ENCODE results near the gene ERGIC1. TPM values are rescaled to one million over a fixed set of nuclear protein-coding genes. Genes with fewer than 3 reads are reported as not detected.

ERGIC1 gene
- total and polyA plus RNA-seq, 8 donors, result 116 to 229 (median 125) TPM

DNA sequence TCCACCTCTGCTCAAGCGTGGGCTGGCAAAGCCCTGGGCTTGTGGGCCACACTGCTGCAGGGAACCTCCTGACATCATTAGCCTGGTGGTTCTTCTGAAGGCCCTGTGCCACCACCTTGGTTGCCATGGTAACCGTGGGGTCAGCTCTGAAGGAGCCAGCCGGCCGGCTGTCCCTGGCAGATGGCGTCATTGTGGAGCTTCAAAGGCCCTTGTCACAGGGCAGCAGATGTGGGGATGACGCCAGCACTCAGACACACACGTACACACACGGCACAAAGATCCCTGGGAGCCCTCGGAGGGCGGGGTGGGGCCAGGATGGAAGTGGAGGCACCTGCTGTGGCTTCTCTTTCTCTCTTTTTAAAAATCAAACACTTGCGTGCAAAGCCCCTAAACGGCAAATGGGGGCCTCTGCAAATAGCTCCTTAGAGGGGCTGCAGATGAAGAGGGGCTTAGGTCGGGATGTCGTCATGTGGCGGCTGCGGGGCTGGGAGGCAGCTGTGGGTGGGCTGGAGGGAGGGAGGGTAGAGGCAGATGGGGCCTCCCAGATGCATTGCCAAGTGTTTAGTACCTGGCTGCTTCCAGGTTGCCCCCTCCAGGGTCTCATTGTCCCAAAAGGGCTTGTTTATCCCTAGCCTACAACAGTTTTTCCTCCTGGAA lies 105.7 kb downstream of the ERGIC1 start:
- Histone ChIP-seq H3K4me3 (no peak overlapping the region), H3K9me3 (no peaks in the 10 kb centered on the region), H3K27ac (no peak overlapping the region), H3K36me3 (peaks cover 0 to 92% of the 10 kb centered on the region in 2 donors), H3K27me3 (no peaks in the 10 kb centered on the region), H3K4me1 (no peaks in the 10 kb centered on the region)
- TF ChIP-seq, protein P1, sequence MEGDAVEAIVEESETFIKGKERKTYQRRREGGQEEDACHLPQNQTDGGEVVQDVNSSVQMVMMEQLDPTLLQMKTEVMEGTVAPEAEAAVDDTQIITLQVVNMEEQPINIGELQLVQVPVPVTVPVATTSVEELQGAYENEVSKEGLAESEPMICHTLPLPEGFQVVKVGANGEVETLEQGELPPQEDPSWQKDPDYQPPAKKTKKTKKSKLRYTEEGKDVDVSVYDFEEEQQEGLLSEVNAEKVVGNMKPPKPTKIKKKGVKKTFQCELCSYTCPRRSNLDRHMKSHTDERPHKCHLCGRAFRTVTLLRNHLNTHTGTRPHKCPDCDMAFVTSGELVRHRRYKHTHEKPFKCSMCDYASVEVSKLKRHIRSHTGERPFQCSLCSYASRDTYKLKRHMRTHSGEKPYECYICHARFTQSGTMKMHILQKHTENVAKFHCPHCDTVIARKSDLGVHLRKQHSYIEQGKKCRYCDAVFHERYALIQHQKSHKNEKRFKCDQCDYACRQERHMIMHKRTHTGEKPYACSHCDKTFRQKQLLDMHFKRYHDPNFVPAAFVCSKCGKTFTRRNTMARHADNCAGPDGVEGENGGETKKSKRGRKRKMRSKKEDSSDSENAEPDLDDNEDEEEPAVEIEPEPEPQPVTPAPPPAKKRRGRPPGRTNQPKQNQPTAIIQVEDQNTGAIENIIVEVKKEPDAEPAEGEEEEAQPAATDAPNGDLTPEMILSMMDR (IDR thresholded peaks at IDR 0.05), result no peak
- DNase-seq (peak in 1 of 4 donors; percentile 44), ATAC-seq (no peak)
- intact Hi-C loops (cut with DNase I), result loop anchor here (10.0 kb wide), 2 partner anchors 225 to 465 kb away; no protein-coding TSS in a partner anchor

GRCh38 chr5:172940268-172941066 lies 106.4 kb downstream of the ERGIC1 start:
- Histone ChIP-seq H3K4me3 (no peak overlapping the region), H3K4me1 (no peaks in the 10 kb centered on the region), H3K36me3 (peaks cover 0 to 86% of the 10 kb centered on the region in 2 donors), H3K27ac (no peak overlapping the region), H3K27me3 (no peaks in the 10 kb centered on the region), H3K9me3 (no peaks in the 10 kb centered on the region)
- ATAC-seq (peak; percentile 90), DNase-seq (peak in 1 of 4 donors; percentile 66)
- intact Hi-C loops (cut with DNase I), result loop anchor here in 1 of 2 donors (10.0 kb wide), 1 partner anchor 226 kb away; no protein-coding TSS in a partner anchor
- TF ChIP-seq, protein P1 (IDR thresholded peaks at IDR 0.05), result no peak

DNA sequence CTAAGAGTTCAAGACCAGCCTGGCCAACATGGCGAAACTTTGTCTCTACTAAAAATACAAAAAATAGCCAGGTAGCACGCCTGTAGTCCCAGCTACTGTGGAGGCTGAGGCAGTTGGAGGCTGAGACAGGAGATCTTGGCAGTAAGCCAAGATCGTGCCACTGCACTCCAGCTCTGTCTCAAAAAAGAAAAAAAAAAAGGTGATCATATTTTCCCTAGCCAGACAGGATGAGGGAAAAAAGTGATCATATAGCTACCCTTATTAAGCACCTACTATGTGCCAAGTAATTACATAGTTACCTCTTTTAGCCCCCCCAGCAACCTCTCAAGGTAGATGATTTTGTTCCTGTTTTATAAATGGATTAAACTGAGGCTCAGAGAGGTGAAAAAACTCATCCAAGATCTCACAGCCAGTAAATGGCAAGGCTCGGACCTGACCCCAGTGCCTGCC lies 107.0 kb downstream of the ERGIC1 start:
- TF ChIP-seq, protein P1 (IDR thresholded peaks at IDR 0.05), result no peak
- peak overlapping the region in 1 of 2 donors; percentile 8 for H3K27ac ChIP-seq
- intact Hi-C loops (cut with DNase I), result loop anchor here in 1 of 2 donors (10.0 kb wide), 1 partner anchor 226 kb away; no protein-coding TSS in a partner anchor
- H3K9me3 ChIP-seq, result no peaks in the 10 kb centered on the region
- no peak overlapping the region for H3K4me3 ChIP-seq
- no peaks in the 10 kb centered on the region for H3K27me3 ChIP-seq
- H3K36me3 ChIP-seq, result peaks cover 0 to 86% of the 10 kb centered on the region in 2 donors
- ATAC-seq (peak; percentile 11), DNase-seq (no peak)
- no peaks in the 10 kb centered on the region for H3K4me1 ChIP-seq

GRCh38 chr5:172942556-172942955 lies 108.5 kb downstream of the ERGIC1 start:
- intact Hi-C loops (cut with DNase I), result loop anchor here in 1 of 2 donors (10.0 kb wide), 1 partner anchor 228 kb away; no protein-coding TSS in a partner anchor
- peaks cover 0 to 85% of the 10 kb centered on the region in 2 donors for H3K36me3 ChIP-seq
- TF ChIP-seq, protein P1 (IDR thresholded peaks at IDR 0.05), result no peak

More at GRCh38 chr5:172942556-172942955, 108.5 kb downstream of the ERGIC1 start:
- Histone ChIP-seq H3K4me3 (no peak overlapping the region), H3K27me3 (no peaks in the 10 kb centered on the region), H3K27ac (no peak overlapping the region), H3K9me3 (no peaks in the 10 kb centered on the region), H3K4me1 (no peaks in the 10 kb centered on the region)
- ATAC-seq, result no peak
- DNase-seq, result no peak

Data from left lung (tissue), 10 donors.